ENCODE results near the gene ARAF. TPM values are rescaled to one million over a fixed set of nuclear protein-coding genes. Genes with fewer than 3 reads are reported as not detected.

Gene ARAF
- polyA plus RNA-seq, 3 donors from 2014 or later, result 53.5 to 122 (median 68.5) TPM

DNA sequence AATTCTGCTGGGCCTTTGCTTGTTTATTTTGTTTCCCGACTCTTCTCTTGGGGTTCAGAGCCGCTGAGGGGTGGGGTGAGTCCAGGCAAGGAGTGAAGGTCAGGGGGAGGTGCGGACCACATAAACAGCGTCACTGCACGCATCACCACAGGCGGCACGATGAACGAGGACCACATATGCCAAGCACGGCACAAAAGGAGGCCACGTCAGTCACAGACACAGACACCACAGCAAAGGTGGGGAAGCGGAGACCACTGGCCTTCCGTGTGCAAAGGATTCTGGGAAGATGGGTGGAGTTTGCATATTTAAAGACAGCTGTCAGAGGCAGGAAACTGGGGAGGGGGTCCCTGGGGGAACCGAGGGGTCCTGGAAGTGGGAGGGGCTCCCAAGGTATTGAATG is 10.9 kb downstream of the ARAF start:
- H3K4me1 Mint-ChIP-seq, result peaks cover 0 to 12% of the 10 kb centered on the region in 2 donors
- peaks cover 8 to 32% (median 24%) of the 10 kb centered on the region in 3 donors for H3K36me3 Mint-ChIP-seq
- H3K27me3 Mint-ChIP-seq (ENCODE audit: low read depth in 3 of 3), result peaks cover 1 to 17% (median 17%) of the 10 kb centered on the region in 3 donors
- DNase-seq, result no peak
- H3K27ac Mint-ChIP-seq, result no peak overlapping the region
- peaks cover 0 to 2% (median 0%) of the 10 kb centered on the region in 6 donors for H3K9me3 Mint-ChIP-seq
- H3K4me3 Mint-ChIP-seq, result no peak overlapping the region

DNA sequence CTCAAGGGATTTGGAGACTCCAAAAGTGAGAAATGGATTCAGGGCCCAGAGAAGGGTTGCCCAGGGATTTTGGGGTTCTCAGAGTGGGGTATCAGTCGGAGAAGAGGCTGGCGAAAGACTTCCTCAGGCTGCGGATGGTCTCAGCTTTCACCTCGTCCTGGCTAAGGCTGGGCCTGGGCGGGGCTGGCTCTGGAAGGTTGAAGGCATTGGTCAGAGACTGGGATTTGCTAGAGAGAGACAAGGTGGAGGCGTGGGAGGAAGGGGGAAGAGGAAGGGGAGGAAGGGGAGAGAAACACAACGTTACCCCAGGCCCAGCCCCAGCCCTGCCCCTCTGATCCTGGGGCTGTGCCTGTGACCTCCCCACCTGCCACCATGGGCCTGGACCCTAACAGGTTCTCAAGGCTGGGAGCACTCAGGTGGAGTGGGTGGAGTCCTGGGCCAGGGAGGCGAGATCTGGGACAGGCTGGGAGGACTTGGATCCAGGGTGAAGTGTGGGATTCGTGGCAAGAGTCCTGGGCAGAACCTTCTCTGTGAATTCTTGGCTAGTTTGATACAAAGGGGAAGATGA is 11.9 kb downstream of the ARAF start:
- Mint-ChIP-seq H3K4me1 (peaks cover 0 to 10% of the 10 kb centered on the region in 2 donors), H3K9me3 (peaks cover 0 to 2% (median 0%) of the 10 kb centered on the region in 6 donors), H3K4me3 (peak overlapping the region in 1 of 5 donors; percentile 27), H3K27ac (no peak overlapping the region), H3K36me3 (peaks cover 4 to 26% (median 20%) of the 10 kb centered on the region in 3 donors), H3K27me3 (ENCODE audit: low read depth in 3 of 3) (peaks cover 1 to 17% (median 16%) of the 10 kb centered on the region in 3 donors)
- DNase-seq, result no peak

DNA sequence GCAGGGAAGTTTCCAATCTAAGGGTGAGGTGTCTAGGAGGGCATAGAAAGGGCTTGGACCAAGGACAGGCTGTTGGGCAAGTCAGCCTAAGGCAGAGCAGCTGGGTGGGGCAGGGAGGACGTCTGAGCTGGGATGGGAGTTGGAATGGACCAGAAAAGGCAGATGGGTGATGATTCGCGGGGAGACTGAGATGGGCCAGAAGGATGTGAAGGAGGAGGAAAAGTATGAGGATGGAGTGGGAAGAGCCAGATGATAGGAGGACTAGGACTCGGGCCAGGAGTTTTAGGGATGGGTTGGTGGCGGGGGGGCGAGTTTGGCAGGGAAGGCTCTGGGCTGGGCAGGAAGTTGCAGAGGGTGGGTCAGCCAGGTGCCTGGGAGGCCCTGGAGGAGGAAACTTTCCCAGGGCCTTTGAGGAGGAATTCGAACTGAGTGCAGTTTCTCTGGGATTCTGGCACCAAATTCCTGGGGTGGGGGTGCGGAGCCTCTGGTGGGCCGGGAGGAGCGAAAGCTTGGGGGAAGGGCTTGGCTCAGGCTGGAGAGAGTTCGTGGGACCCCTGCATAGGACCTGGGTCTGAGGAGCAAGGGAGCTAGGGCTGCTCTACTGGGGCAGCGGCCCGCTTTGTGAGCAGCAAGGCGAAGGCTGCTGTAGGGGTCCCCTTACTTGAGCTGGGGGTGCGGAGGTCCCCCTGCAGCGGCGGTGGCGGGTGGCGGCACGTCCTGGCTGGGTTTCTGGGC is 12.5 kb downstream of the ARAF start:
- no peak overlapping the region for H3K27ac Mint-ChIP-seq
- DNase-seq, result no peak
- peaks cover 4 to 26% (median 20%) of the 10 kb centered on the region in 3 donors for H3K36me3 Mint-ChIP-seq
- H3K4me3 Mint-ChIP-seq, result peak overlapping the region in 2 of 5 donors; percentile 27 to 30
- H3K4me1 Mint-ChIP-seq, result peaks cover 0 to 9% of the 10 kb centered on the region in 2 donors
- H3K9me3 Mint-ChIP-seq, result peaks cover 0 to 2% (median 0%) of the 10 kb centered on the region in 6 donors
- peaks cover 5 to 20% (median 17%) of the 10 kb centered on the region in 3 donors for H3K27me3 Mint-ChIP-seq (ENCODE audit: low read depth in 3 of 3)

DNA sequence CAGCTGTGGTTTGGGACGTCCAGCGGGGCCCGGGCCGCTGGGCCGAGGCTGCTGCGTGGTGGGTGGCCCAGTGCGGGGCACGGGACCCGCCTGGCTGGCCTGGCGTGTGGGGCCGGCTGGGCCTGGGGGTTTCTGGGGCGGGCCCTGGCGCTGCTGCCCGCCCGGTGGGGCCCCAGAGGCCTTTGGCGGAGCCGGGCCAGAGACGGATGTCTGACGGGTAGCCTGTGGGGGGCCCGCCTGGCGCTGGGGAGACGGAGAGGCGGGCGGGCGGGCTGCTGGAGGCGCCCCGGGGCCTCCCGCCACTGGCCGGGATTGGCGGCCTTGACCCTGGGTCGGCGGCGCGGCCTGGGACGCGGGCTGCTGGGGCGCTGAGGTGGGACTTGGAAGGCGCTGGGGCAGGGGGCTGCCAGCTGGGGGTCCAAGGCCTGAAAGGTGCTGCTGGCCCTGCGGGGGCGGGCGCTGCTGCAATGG is 13.1 kb downstream of the ARAF start:
- peaks cover 5 to 20% (median 17%) of the 10 kb centered on the region in 3 donors for H3K27me3 Mint-ChIP-seq (ENCODE audit: low read depth in 3 of 3)
- peaks cover 0 to 9% of the 10 kb centered on the region in 2 donors for H3K4me1 Mint-ChIP-seq
- H3K36me3 Mint-ChIP-seq, result peaks cover 4 to 22% (median 20%) of the 10 kb centered on the region in 3 donors
- no peak overlapping the region for H3K27ac Mint-ChIP-seq
- no peak for DNase-seq
- H3K9me3 Mint-ChIP-seq, result peaks cover 0 to 2% (median 0%) of the 10 kb centered on the region in 6 donors
- no peak overlapping the region for H3K4me3 Mint-ChIP-seq

DNA sequence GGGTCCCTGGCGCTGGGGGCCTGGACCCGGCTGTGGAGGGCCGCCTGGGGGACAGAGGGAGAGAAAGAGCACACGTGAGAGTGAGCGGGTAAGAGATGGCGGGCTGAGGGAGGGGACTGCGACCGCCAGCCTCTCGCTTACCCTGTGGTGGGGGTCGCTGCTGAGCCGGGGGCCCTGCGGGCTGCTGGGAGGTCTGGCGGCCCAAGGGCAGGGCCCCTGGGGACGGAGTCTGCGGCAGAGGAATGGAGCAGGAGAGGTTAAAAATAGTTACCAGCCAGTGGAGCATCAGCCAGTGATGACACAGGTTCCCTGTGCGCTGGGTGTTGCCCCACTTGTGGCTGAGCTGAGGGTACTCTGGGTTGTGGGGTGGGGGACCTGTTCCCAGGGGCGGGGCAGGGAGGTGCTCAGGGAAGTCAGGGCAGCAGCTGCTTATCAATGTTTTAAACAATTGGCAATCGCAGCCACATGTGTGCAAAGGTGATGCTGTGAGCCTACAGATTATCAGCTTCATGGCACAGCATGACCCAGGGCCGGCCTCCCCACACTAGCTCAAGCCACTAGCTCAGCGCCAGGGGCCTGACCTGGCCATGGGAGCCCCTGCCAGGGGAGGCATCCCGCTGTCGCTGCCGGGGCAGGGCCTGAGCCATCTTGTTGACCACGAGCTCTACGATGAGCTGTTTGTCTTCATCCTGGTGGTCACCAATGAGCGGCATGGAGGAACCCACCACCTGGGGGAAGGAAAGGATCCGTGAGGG is 13.7 kb downstream of the ARAF start:
- Mint-ChIP-seq H3K27me3 (ENCODE audit: low read depth in 3 of 3) (peaks cover 8 to 20% (median 17%) of the 10 kb centered on the region in 3 donors), H3K4me1 (peaks cover 0 to 12% of the 10 kb centered on the region in 2 donors), H3K4me3 (peak overlapping the region in 1 of 5 donors; percentile 40), H3K27ac (no peak overlapping the region), H3K9me3 (peaks cover 0 to 2% (median 0%) of the 10 kb centered on the region in 6 donors), H3K36me3 (peaks cover 0 to 20% (median 18%) of the 10 kb centered on the region in 3 donors)
- DNase-seq, result no peak

DNA sequence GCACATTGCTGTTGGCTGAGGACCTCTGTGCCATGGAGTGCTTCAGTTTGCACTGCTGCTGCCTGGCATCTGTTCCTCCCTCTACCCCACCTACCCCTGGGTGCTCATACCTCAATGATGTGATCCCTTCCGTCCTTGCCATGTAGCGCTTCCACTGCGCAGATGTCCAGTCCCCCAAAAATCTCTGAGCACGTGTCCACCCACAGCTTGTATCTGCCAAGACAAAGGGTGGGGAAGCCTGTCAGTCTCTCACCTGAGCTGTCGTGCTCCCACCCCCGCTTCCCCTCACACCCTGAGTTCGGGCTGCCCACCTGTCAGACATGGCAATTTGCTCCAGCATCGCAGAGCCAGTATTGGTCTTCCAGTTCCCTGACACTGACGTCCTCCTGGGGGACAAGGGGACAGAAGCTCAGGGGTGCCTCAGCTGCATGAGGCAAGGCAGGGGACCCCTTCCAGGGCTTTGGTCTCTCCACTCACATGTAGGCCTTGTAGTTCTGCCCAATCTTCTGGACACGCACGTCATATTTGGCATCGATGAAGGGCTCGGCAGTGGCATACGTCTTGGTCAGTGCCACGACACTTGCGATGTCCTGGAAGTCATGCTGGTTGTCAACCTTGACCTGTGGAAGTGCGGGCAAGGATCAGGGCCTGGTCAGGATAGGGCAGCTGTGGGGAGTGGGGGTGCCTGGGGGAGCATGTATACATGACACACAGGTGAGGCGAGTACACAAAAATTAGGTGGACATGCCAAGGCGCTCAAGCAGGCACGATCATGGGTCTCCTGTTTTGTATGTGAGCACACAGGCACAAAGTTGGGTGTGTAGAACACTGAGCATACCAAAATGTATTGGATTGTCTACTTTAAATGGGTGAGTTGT is 15.3 kb downstream of the ARAF start:
- Mint-ChIP-seq H3K9me3 (peaks cover 0 to 2% (median 0%) of the 10 kb centered on the region in 6 donors), H3K4me1 (peaks cover 2 to 15% of the 10 kb centered on the region in 2 donors), H3K27me3 (ENCODE audit: low read depth in 3 of 3) (peaks cover 8 to 13% (median 11%) of the 10 kb centered on the region in 3 donors), H3K27ac (no peak overlapping the region), H3K4me3 (no peak overlapping the region), H3K36me3 (peaks cover 0 to 9% (median 5%) of the 10 kb centered on the region in 3 donors)
- DNase-seq, result no peak

DNA sequence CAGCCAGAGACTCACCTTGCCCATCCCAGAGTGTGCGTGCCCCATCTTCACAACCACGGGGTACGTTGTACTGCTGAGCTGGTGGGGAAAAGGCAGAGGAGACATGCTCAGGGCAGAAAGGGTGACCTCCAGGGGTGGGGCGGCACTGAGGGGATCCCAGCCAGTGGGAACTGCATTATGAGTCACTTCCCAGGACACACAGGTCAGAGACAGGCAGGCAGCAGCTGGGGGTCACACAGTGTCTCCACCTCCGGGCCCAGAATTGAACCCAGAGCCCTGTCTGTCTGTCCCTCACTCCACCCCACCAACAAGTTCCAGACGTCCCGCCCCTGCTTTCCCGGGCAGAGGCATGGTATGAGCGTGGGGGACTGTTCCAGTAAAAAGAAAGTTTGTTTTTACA is 16.4 kb downstream of the ARAF start:
- DNase-seq, result no peak
- no peak overlapping the region for H3K27ac Mint-ChIP-seq
- no peak overlapping the region for H3K4me3 Mint-ChIP-seq
- H3K36me3 Mint-ChIP-seq, result no peaks in the 10 kb centered on the region
- H3K9me3 Mint-ChIP-seq, result peaks cover 0 to 2% (median 0%) of the 10 kb centered on the region in 6 donors
- H3K4me1 Mint-ChIP-seq, result peaks cover 13 to 25% of the 10 kb centered on the region in 2 donors
- peaks cover 5 to 9% (median 8%) of the 10 kb centered on the region in 3 donors for H3K27me3 Mint-ChIP-seq (ENCODE audit: low read depth in 3 of 3)

DNA sequence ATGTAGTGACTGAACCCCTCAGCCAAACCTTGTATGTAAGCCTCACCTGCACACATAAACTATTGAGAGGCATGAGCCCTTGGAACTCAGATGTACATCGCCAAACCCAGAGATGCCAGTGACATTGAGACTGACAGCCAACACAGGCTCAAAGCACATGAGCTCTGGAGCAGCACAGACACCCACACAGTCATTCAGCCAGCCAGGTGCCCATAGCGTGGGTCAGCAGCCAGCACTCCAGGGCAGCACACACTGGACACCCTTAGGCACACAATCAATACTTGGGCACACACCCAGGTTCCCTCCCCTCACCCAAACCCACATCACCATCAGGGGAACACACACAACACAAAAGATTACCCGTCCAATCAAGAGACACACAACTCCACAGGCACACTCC is 16.9 kb downstream of the ARAF start:
- no peaks in the 10 kb centered on the region for H3K36me3 Mint-ChIP-seq
- peaks cover 18 to 28% of the 10 kb centered on the region in 2 donors for H3K4me1 Mint-ChIP-seq
- DNase-seq, result no peak
- H3K27me3 Mint-ChIP-seq (ENCODE audit: low read depth in 3 of 3), result peaks cover 4 to 9% (median 7%) of the 10 kb centered on the region in 3 donors
- H3K4me3 Mint-ChIP-seq, result no peak overlapping the region
- H3K27ac Mint-ChIP-seq, result peak overlapping the region in 1 of 6 donors; percentile 4
- peaks cover 0 to 2% (median 0%) of the 10 kb centered on the region in 6 donors for H3K9me3 Mint-ChIP-seq

DNA sequence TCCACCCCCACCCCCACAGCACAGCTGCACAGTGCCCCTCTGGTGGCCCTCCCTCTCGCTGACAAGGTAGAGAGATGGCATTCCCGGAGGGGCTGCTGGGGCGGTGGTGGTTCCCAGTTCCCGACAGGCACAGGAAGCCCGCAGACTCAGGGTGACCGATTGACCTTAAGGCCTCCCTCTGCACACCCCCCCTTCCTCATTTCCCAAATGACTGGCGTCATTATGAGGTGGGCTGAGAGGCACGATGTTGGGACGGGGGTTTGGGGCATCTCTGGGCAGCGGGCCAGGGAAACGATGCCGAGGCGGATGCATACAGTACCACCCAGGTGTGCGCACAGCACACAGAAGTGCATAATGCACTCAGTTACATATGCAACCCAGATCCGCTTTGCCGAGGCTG is 17.7 kb downstream of the ARAF start:
- no peak overlapping the region for H3K27ac Mint-ChIP-seq
- H3K27me3 Mint-ChIP-seq (ENCODE audit: low read depth in 3 of 3), result peaks cover 2 to 7% (median 4%) of the 10 kb centered on the region in 3 donors
- peaks cover 0 to 2% (median 0%) of the 10 kb centered on the region in 6 donors for H3K9me3 Mint-ChIP-seq
- no peaks in the 10 kb centered on the region for H3K36me3 Mint-ChIP-seq
- no peak overlapping the region for H3K4me3 Mint-ChIP-seq
- DNase-seq, result no peak
- peaks cover 25 to 26% of the 10 kb centered on the region in 2 donors for H3K4me1 Mint-ChIP-seq

DNA sequence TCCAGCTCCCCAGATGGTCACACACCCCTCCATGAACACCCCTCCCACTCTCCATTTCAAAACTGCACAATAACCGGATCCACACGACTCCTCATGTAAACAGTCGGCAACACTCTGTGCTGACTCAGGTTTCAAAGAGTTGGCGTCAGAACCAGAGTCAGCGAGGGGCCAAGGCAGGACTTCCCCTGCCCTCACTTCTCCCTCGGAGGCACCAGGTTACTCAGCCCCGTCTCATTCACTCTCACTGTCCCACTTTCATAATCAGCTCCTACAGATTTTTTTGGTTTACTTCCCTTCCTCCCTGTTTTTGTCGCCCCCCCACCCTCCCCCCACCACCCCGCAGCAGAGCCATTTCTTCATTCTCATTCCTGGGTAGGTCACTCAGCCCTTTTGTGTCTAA is 18.5 kb downstream of the ARAF start:
- Mint-ChIP-seq H3K4me3 (no peak overlapping the region), H3K27ac (no peak overlapping the region), H3K9me3 (peaks cover 0 to 2% (median 0%) of the 10 kb centered on the region in 6 donors), H3K36me3 (no peaks in the 10 kb centered on the region), H3K4me1 (peaks cover 28 to 30% of the 10 kb centered on the region in 2 donors), H3K27me3 (ENCODE audit: low read depth in 3 of 3) (peaks cover 0 to 7% (median 4%) of the 10 kb centered on the region in 3 donors)
- no peak for DNase-seq

DNA sequence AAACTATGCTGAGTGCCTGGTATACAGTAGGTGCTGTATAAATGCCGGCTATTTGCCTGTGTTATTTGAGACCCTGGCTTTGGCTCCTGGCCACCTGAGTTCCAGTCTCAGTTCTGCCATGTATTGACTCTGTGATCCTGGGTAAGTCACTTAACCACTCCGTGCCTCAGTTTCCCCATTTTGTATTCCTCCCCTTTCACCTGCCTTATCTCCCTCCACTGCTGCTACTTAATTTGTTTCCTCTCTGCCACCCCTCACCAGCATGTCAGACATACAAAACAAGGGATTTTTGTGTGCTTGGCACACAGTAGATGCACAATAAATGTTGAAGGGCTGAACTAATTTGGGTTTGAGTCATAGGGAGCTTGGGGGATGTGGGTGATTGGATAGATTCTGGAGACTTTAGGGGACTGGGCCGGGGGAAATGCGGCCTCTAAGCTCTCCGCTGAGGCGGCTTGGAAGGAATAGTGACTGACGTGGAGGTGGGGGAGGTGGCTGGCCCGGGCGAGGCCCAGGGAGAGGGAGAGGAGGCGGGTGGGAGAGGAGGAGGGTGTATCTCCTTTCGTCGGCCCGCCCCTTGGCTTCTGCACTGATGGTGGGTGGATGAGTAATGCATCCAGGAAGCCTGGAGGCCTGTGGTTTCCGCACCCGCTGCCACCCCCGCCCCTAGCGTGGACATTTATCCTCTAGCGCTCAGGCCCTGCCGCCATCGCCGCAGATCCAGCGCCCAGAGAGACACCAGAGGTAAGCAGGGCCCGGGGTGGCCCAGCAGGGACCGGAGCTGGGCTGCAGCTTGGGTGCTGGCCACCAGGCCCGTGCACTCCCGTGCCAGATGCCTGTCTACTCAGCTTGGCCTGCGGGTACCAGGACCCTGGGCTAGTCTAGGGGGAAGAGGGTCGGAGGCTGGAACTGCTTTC is 21.0 kb downstream of the ARAF start, which contains the start of gene TIMP1:
TIMP1 (plus strand) TSS at position 706 of the 917 bp plus-strand sequence. CDS start 980 bp downstream, outside the sequence.
- peak within 1 kb of the TSS; percentile 61 to 90 (median 76) for H3K27ac Mint-ChIP-seq
- H3K4me3 Mint-ChIP-seq, result peak within 1 kb of the TSS; percentile 78 to 88 (median 87)
- H3K9me3 Mint-ChIP-seq, result no peaks in the 10 kb centered on the region
- peaks cover 26 to 30% of the 10 kb centered on the region in 2 donors for H3K4me1 Mint-ChIP-seq
- DNase-seq, result peak; percentile 78 to 81 (median 79)
- H3K27me3 Mint-ChIP-seq (ENCODE audit: low read depth in 3 of 3), result peaks cover 4 to 7% (median 4%) of the 10 kb centered on the region in 3 donors
- peaks cover 0 to 4% (median 3%) of the 10 kb centered on the region in 3 donors for H3K36me3 Mint-ChIP-seq

Data from immature natural killer cell (primary cell).